Measurements from ENCODE around the gene CRYBA1. TPM values are rescaled to one million over a fixed set of nuclear protein-coding genes. Genes with fewer than 3 reads are reported as not detected.

CRYBA1 gene
- total RNA-seq, 1 experiment from 2014 or later, result not detected

DNA sequence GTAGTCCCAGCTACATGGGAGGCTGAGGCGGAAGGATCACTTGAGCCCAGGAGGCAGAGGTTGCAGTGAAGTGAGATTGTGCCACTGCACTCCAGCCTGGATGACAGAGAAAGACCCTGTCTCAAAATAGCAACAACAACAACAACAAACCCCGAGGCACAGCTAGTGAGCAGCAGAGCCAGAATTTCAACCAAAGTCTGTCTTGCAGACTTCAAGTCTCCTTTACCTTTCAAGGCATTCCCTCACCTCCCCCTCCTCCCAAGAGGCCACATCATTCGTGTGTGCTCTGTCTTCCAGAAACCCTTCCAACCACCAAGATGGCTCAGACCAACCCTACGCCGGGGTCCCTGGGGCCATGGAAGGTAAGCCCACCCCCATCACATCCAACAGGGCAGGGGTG is 2.2 kb downstream of the CRYBA1 start:
- BruUV-seq (replicated peaks), result no TSS peak
- no peaks in the 10 kb centered on the region for H3K27me3 ChIP-seq (replicated peaks; ENCODE audit: insufficient read depth, low read depth, low read length, poor library complexity)
- TF ChIP-seq, protein P1, sequence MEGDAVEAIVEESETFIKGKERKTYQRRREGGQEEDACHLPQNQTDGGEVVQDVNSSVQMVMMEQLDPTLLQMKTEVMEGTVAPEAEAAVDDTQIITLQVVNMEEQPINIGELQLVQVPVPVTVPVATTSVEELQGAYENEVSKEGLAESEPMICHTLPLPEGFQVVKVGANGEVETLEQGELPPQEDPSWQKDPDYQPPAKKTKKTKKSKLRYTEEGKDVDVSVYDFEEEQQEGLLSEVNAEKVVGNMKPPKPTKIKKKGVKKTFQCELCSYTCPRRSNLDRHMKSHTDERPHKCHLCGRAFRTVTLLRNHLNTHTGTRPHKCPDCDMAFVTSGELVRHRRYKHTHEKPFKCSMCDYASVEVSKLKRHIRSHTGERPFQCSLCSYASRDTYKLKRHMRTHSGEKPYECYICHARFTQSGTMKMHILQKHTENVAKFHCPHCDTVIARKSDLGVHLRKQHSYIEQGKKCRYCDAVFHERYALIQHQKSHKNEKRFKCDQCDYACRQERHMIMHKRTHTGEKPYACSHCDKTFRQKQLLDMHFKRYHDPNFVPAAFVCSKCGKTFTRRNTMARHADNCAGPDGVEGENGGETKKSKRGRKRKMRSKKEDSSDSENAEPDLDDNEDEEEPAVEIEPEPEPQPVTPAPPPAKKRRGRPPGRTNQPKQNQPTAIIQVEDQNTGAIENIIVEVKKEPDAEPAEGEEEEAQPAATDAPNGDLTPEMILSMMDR (conservative IDR thresholded peaks at IDR 0.05; ENCODE audit: low read depth, low read length), result no peak
- no peak for TF ChIP-seq EZH2 (IDR thresholded peaks at IDR 0.05; ENCODE audit: borderline replicate concordance, low read depth, low read length, poor library complexity, severe bottlenecking)
- no peaks in the 10 kb centered on the region for H3K36me3 ChIP-seq (ENCODE audit: insufficient read depth, low read length, poor library complexity, severe bottlenecking)
- CTCF ChIA-PET, result no interaction called here
- no peak overlapping the region for H3K4me3 ChIP-seq (ENCODE audit: low read depth, low read length, poor library complexity, severe bottlenecking)
- DNase-seq (ENCODE audit: low spot score), result no peak
- POLR2A ChIA-PET (ENCODE audit: low non-redundant PET), result no interaction called here
- H3K9me3 ChIP-seq (ENCODE audit: low read depth, low read length, poor library complexity, severe bottlenecking), result no peaks in the 10 kb centered on the region
- intact Hi-C loops (cut with micrococcal nuclease; ENCODE audit: unreplicated experiment), result no loop called here
- no peaks in the 10 kb centered on the region for H3K4me1 ChIP-seq (ENCODE audit: insufficient read depth, low read length, poor library complexity, severe bottlenecking)
- H3K27ac ChIP-seq (ENCODE audit: low read depth, low read length, poor library complexity, severe bottlenecking), result no peak overlapping the region

DNA sequence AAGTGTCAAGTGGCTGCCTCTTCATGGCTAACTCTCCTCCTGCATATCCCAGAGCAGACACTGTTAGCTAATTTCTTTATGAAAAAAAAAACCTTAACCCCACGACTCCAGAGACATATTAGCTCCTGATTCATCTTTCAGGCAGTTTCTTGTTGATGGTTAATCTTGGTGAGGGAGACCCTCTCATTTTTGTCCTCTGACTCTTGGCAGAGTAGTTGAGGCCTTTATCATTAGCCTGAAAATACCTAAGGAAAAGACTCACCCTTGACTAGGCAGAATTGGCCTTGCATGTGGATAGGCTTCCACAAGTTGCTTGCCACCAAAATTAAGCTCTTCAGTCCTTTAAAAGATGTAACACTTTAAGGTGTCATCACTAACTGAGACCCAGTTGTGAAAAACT is 4.0 kb downstream of the CRYBA1 start:
- BruUV-seq (replicated peaks), result no TSS peak
- no peak for DNase-seq (ENCODE audit: low spot score)
- intact Hi-C loops (cut with micrococcal nuclease; ENCODE audit: unreplicated experiment), result no loop called here
- POLR2A ChIA-PET (ENCODE audit: low non-redundant PET), result interaction anchor here (0.6 kb wide), 1 partner anchor 17 kb away, joined by 3 read pairs; no protein-coding TSS in a partner anchor
- no peak for TF ChIP-seq EZH2 (IDR thresholded peaks at IDR 0.05; ENCODE audit: borderline replicate concordance, low read depth, low read length, poor library complexity, severe bottlenecking)
- TF ChIP-seq, protein P1 (conservative IDR thresholded peaks at IDR 0.05; ENCODE audit: low read depth, low read length), result no peak
- Histone ChIP-seq H3K27me3 (replicated peaks; ENCODE audit: insufficient read depth, low read depth, low read length, poor library complexity) (no peaks in the 10 kb centered on the region), H3K27ac (ENCODE audit: low read depth, low read length, poor library complexity, severe bottlenecking) (no peak overlapping the region), H3K36me3 (ENCODE audit: insufficient read depth, low read length, poor library complexity, severe bottlenecking) (peaks cover 7% of the 10 kb centered on the region), H3K4me3 (ENCODE audit: low read depth, low read length, poor library complexity, severe bottlenecking) (no peak overlapping the region), H3K4me1 (ENCODE audit: insufficient read depth, low read length, poor library complexity, severe bottlenecking) (peaks cover 2% of the 10 kb centered on the region), H3K9me3 (ENCODE audit: low read depth, low read length, poor library complexity, severe bottlenecking) (no peaks in the 10 kb centered on the region)
- CTCF ChIA-PET, result interaction anchor here (0.6 to 2.0 kb wide), 3 partner anchors 10 to 316 kb away, joined by 3 to 5 read pairs (median 3); partner anchors contain the start of gene ABHD15

DNA sequence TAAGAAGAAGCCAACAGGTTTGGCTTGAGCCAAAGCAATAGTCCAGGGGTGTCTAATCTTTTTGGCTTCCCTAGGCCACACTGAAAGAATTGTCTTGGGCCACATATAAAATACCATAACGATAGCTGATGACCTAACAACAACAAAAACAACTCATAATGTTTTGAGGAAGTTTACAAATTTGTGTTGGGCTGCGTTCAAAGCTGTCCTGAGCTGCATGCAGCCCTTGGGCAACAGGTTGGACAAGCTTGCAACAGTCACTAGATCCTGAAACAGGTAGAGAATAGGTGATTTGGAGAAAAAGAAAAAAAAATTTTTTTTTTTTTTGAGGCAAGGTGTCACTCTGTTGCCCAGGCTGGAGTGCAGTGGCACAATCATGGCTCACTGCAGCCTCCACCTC is 4.5 kb downstream of the CRYBA1 start:
- H3K27ac ChIP-seq (ENCODE audit: low read depth, low read length, poor library complexity, severe bottlenecking), result no peak overlapping the region
- ChIA-PET CTCF (interaction anchor here (0.6 to 2.0 kb wide), 3 partner anchors 11 to 316 kb away, joined by 3 to 5 read pairs (median 3); partner anchors contain the start of gene ABHD15), POLR2A (ENCODE audit: low non-redundant PET) (no interaction called here)

More for the DNA sequence above, 4.5 kb downstream of the CRYBA1 start:
- Histone ChIP-seq H3K4me3 (ENCODE audit: low read depth, low read length, poor library complexity, severe bottlenecking) (no peak overlapping the region), H3K27me3 (replicated peaks; ENCODE audit: insufficient read depth, low read depth, low read length, poor library complexity) (no peaks in the 10 kb centered on the region), H3K9me3 (ENCODE audit: low read depth, low read length, poor library complexity, severe bottlenecking) (no peaks in the 10 kb centered on the region), H3K36me3 (ENCODE audit: insufficient read depth, low read length, poor library complexity, severe bottlenecking) (peaks cover 7% of the 10 kb centered on the region), H3K4me1 (ENCODE audit: insufficient read depth, low read length, poor library complexity, severe bottlenecking) (peaks cover 7% of the 10 kb centered on the region)
- intact Hi-C loops (cut with micrococcal nuclease; ENCODE audit: unreplicated experiment), result no loop called here
- BruUV-seq (replicated peaks), result no TSS peak
- no peak for TF ChIP-seq EZH2 (IDR thresholded peaks at IDR 0.05; ENCODE audit: borderline replicate concordance, low read depth, low read length, poor library complexity, severe bottlenecking)
- TF ChIP-seq, protein P1 (conservative IDR thresholded peaks at IDR 0.05; ENCODE audit: low read depth, low read length), result no peak
- no peak for DNase-seq (ENCODE audit: low spot score)

All from A673 (cell line).